ENCODE results near the gene SH3BGRL3.
A peak's percentile ranks its signal among the peaks of the same experiment; 100 is the strongest.
"Not testable (repeated sequence)": the region's sequence is repeated elsewhere in the genome, so short reads cannot be mapped to it uniquely, and the experiment has no call there.

SH3BGRL3 gene

GRCh38 chr1:26279456-26280332 is at the start of gene SH3BGRL3:
Gene SH3BGRL3, plus strand, starts transcription at chr1:26280086. Its CDS starts 70 bp downstream, at chr1:26280156.
- DNase-seq: peak; percentile 94

- not testable (repeated sequence) for DNase-seq
Observed at GRCh38 chr1:26230682-26231081, 49.2 kb upstream of the SH3BGRL3 start.

- DNase-seq: peak; percentile 100
Observed at GRCh38 chr1:26233903-26234643, 45.8 kb upstream of the SH3BGRL3 start, which contains the start of gene CEP85. Gene CEP85, plus strand, starts transcription at chr1:26234200. Its CDS starts 5,584 bp downstream, at chr1:26239784.

- DNase-seq: no peak
Observed at GRCh38 chr1:26234644-26235370, 45.1 kb upstream of the SH3BGRL3 start.

- DNase-seq: no peak
Observed at GRCh38 chr1:26237230-26237966, 42.5 kb upstream of the SH3BGRL3 start.

GRCh38 chr1:26239936-26240335 is 40.0 kb upstream of the SH3BGRL3 start:
- DNase-seq: no peak

GRCh38 chr1:26252718-26253117 is 27.2 kb upstream of the SH3BGRL3 start:
- no peak for DNase-seq

GRCh38 chr1:26254404-26254803 is 25.5 kb upstream of the SH3BGRL3 start:
- DNase-seq: no peak

GRCh38 chr1:26257222-26257621 is 22.7 kb upstream of the SH3BGRL3 start:
- no peak for DNase-seq

GRCh38 chr1:26259005-26259404 is 20.9 kb upstream of the SH3BGRL3 start:
- no peak for DNase-seq

GRCh38 chr1:26259578-26259977 is 20.3 kb upstream of the SH3BGRL3 start:
- DNase-seq: no peak

- DNase-seq: no peak
Observed at GRCh38 chr1:26263212-26263611, 16.7 kb upstream of the SH3BGRL3 start.

- DNase-seq: no peak
Observed at GRCh38 chr1:26265405-26265804, 14.5 kb upstream of the SH3BGRL3 start.

GRCh38 chr1:26268290-26269197 is 11.3 kb upstream of the SH3BGRL3 start:
- DNase-seq: no peak

- DNase-seq: no peak
Observed at GRCh38 chr1:26269198-26269550, 10.7 kb upstream of the SH3BGRL3 start.

GRCh38 chr1:26274801-26275425 is 5.0 kb upstream of the SH3BGRL3 start:
- no peak for DNase-seq

- peak; percentile 69 for DNase-seq
Observed at GRCh38 chr1:26275580-26276431, 4.1 kb upstream of the SH3BGRL3 start.

- DNase-seq: no peak
Observed at GRCh38 chr1:26276432-26276838, 3.5 kb upstream of the SH3BGRL3 start.

- DNase-seq: no peak
Observed at GRCh38 chr1:26277261-26277661, 2.6 kb upstream of the SH3BGRL3 start.

- DNase-seq: no peak
Observed at GRCh38 chr1:26277719-26278118, 2.2 kb upstream of the SH3BGRL3 start.

Measured in retina (tissue), 1 donor.